ENCODE measurements around the gene CYP1B1.
A peak's percentile ranks its signal among the peaks of the same experiment; 100 is the strongest.

Gene CYP1B1

DNA sequence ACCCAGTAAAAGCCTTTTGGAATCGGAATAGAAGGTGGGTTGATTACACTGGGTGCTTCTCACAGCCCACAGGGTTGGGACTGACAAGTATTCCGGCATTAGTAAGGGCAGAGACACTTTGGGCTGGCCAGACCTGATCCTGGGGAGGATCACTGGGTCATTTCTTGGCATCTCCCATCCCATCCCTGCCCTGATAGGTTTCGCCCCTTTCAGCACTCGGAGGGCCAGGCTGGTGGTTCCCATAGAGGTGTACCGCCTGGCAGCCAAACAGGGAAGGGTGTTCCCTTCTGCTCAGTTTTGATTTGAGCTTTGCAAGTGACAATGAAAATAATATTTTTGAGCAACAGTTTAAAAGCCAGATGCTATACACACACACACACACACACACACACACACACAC lies 37.3 kb downstream of the CYP1B1 start:
- Histone ChIP-seq H3K23ac (ENCODE audit: low read length) (no peak overlapping the region), H2BK120ac (ENCODE audit: low read depth, low read length) (no peak overlapping the region), H3K79me1 (ENCODE audit: low read length) (no peaks in the 10 kb centered on the region), H3K4me3 (ENCODE audit: low read length) (no peak overlapping the region), H2AK5ac (ENCODE audit: low read length) (no peak overlapping the region), H4K8ac (ENCODE audit: low read depth, low read length) (no peak overlapping the region), H3K56ac (ENCODE audit: low read length) (no peak overlapping the region), H3K27ac (ENCODE audit: low read depth, low read length) (no peak overlapping the region), H3K9ac (ENCODE audit: low read length) (no peak overlapping the region), H3K4me2 (ENCODE audit: low read length) (no peak overlapping the region), H3K4ac (ENCODE audit: low read depth, low read length) (no peak overlapping the region), H3K4me1 (ENCODE audit: control insufficient read depth, low read depth, low read length) (no peaks in the 10 kb centered on the region), H2BK15ac (replicated peaks; ENCODE audit: low read depth) (no peak overlapping the region), H3K36me3 (ENCODE audit: control insufficient read depth, insufficient read depth, low read length) (no peaks in the 10 kb centered on the region), H4K5ac (ENCODE audit: low read length) (no peak overlapping the region), H3K18ac (ENCODE audit: low read length) (no peak overlapping the region), H3K27me3 (ENCODE audit: insufficient read depth, low read length, poor library complexity) (no peaks in the 10 kb centered on the region), H2BK5ac (ENCODE audit: low read length) (no peak overlapping the region), H3K79me2 (ENCODE audit: control insufficient read depth, insufficient read depth, low read length) (no peaks in the 10 kb centered on the region)
- WGBS (ENCODE audit: extremely low coverage, insufficient coverage, low lambda C conversion rate) = no CpG with 5 or more reads among the region's 5 CpGs
- no peak for DNase-seq

DNA sequence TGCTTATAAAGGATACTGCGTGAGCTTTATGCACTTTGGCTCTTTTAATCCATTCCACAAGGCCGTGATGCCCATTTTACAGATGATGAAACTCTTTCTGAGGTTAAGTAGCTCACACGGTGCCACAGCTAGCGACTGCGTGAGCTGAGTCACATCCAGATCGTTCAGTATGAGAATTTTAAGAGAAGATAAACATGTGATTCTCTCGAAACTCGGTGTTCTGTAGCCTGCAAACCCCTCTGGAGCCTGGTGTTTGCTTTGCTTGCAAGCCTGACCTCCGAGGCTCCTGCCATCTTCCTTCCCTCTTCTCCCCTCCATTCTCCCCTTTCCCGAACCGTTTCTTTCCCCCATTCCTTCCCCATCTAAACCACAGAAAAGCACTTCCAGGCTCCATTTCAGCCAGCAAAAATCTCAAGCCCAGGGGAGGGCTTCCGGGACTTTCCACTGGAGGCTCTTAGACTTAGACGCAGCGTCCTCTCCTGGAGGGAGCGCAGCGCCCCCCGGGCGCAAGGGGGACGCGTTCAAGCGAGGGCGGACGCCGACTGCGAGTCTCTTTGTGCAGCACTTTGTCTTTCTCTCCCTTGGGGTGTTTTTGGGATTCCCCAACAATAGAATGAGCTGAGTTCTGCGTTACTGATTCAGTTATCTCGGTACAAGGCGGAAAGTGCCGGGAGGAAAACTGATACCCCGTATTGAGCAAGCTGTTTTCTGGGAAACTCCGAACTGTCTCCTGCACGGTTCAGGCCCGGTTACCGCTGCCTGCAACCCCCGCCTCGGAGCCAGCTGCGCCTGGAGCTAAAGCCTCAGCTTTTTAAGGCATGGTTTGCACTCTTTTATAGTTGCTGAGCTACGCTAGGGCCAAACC lies 38.0 kb downstream of the CYP1B1 start:
- Histone ChIP-seq H3K56ac (ENCODE audit: low read length) (peak overlapping the region; percentile 75), H4K8ac (ENCODE audit: low read depth, low read length) (no peak overlapping the region), H3K4me3 (ENCODE audit: low read length) (no peak overlapping the region), H4K5ac (ENCODE audit: low read length) (no peak overlapping the region), H3K27me3 (ENCODE audit: insufficient read depth, low read length, poor library complexity) (no peaks in the 10 kb centered on the region), H2BK15ac (replicated peaks; ENCODE audit: low read depth) (no peak overlapping the region), H3K79me1 (ENCODE audit: low read length) (no peaks in the 10 kb centered on the region), H3K9ac (ENCODE audit: low read length) (peak overlapping the region; percentile 58), H3K36me3 (ENCODE audit: control insufficient read depth, insufficient read depth, low read length) (no peaks in the 10 kb centered on the region), H3K4ac (ENCODE audit: low read depth, low read length) (no peak overlapping the region), H2BK5ac (ENCODE audit: low read length) (no peak overlapping the region), H3K4me2 (ENCODE audit: low read length) (peak overlapping the region; percentile 57), H3K4me1 (ENCODE audit: control insufficient read depth, low read depth, low read length) (no peaks in the 10 kb centered on the region), H3K18ac (ENCODE audit: low read length) (no peak overlapping the region), H2AK5ac (ENCODE audit: low read length) (no peak overlapping the region), H2BK120ac (ENCODE audit: low read depth, low read length) (no peak overlapping the region), H3K23ac (ENCODE audit: low read length) (no peak overlapping the region), H3K27ac (ENCODE audit: low read depth, low read length) (no peak overlapping the region), H3K79me2 (ENCODE audit: control insufficient read depth, insufficient read depth, low read length) (no peaks in the 10 kb centered on the region)
- 100% methylated on average over 2 of the region's 38 CpGs for WGBS (ENCODE audit: extremely low coverage, insufficient coverage, low lambda C conversion rate)
- DNase-seq = peak; percentile 70

- no peak overlapping the region for H3K23ac ChIP-seq (ENCODE audit: low read length)
- no peak overlapping the region for H2AK5ac ChIP-seq (ENCODE audit: low read length)
- no peaks in the 10 kb centered on the region for H3K79me1 ChIP-seq (ENCODE audit: low read length)
- H2BK15ac ChIP-seq (replicated peaks; ENCODE audit: low read depth) = no peak overlapping the region
- H3K79me2 ChIP-seq (ENCODE audit: control insufficient read depth, insufficient read depth, low read length) = no peaks in the 10 kb centered on the region
- H3K4me2 ChIP-seq (ENCODE audit: low read length) = no peak overlapping the region
- no peaks in the 10 kb centered on the region for H3K4me1 ChIP-seq (ENCODE audit: control insufficient read depth, low read depth, low read length)
- no peak overlapping the region for H2BK120ac ChIP-seq (ENCODE audit: low read depth, low read length)
- H3K27ac ChIP-seq (ENCODE audit: low read depth, low read length) = no peak overlapping the region
- WGBS (ENCODE audit: extremely low coverage, insufficient coverage, low lambda C conversion rate) = no CpG with 5 or more reads among the region's 4 CpGs
- no peak overlapping the region for H3K9ac ChIP-seq (ENCODE audit: low read length)
- no peak overlapping the region for H3K18ac ChIP-seq (ENCODE audit: low read length)
- no peak overlapping the region for H3K4me3 ChIP-seq (ENCODE audit: low read length)
- no peaks in the 10 kb centered on the region for H3K27me3 ChIP-seq (ENCODE audit: insufficient read depth, low read length, poor library complexity)
- no peak overlapping the region for H2BK5ac ChIP-seq (ENCODE audit: low read length)
- H4K5ac ChIP-seq (ENCODE audit: low read length) = no peak overlapping the region
- no peak overlapping the region for H3K56ac ChIP-seq (ENCODE audit: low read length)
- H4K8ac ChIP-seq (ENCODE audit: low read depth, low read length) = no peak overlapping the region
- no peaks in the 10 kb centered on the region for H3K36me3 ChIP-seq (ENCODE audit: control insufficient read depth, insufficient read depth, low read length)
- no peak for DNase-seq
- H3K4ac ChIP-seq (ENCODE audit: low read depth, low read length) = no peak overlapping the region
Measured at GRCh38 chr2:38037325-38037724, 38.6 kb downstream of the CYP1B1 start.

DNA sequence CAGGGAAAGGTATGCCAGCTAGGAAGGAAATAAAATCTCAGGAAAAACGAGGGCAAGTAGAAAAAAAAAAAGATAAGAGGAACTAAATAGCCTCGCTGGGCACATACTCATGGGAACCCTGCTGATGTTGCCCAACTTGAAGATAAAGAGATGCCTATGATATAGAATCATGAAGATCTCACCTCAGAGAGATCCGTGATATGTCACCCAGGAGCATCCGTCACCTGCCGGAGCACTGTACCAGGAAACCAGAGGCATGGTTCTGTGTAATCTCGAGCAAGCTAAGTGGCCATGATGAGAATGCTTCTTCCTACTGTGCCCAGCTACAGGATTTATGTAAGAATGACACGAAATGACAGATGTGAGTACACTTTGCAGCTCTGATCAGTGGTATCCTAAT lies 40.0 kb downstream of the CYP1B1 start:
- H3K4me2 ChIP-seq (ENCODE audit: low read length) = no peak overlapping the region
- H3K27ac ChIP-seq (ENCODE audit: low read depth, low read length) = no peak overlapping the region
- H4K8ac ChIP-seq (ENCODE audit: low read depth, low read length) = no peak overlapping the region

GRCh38 chr2:38033646-38034045 lies 42.3 kb downstream of the CYP1B1 start:
- Histone ChIP-seq H3K79me2 (ENCODE audit: control insufficient read depth, insufficient read depth, low read length) (no peaks in the 10 kb centered on the region), H4K5ac (ENCODE audit: low read length) (no peak overlapping the region), H4K8ac (ENCODE audit: low read depth, low read length) (no peak overlapping the region), H3K36me3 (ENCODE audit: control insufficient read depth, insufficient read depth, low read length) (no peaks in the 10 kb centered on the region), H3K9ac (ENCODE audit: low read length) (no peak overlapping the region), H2AK5ac (ENCODE audit: low read length) (no peak overlapping the region), H2BK120ac (ENCODE audit: low read depth, low read length) (no peak overlapping the region), H3K56ac (ENCODE audit: low read length) (no peak overlapping the region), H3K4me1 (ENCODE audit: control insufficient read depth, low read depth, low read length) (no peaks in the 10 kb centered on the region), H3K79me1 (ENCODE audit: low read length) (no peaks in the 10 kb centered on the region), H2BK5ac (ENCODE audit: low read length) (no peak overlapping the region), H3K4ac (ENCODE audit: low read depth, low read length) (no peak overlapping the region), H3K27me3 (ENCODE audit: insufficient read depth, low read length, poor library complexity) (no peaks in the 10 kb centered on the region), H3K23ac (ENCODE audit: low read length) (no peak overlapping the region), H3K4me2 (ENCODE audit: low read length) (no peak overlapping the region), H2BK15ac (replicated peaks; ENCODE audit: low read depth) (no peak overlapping the region), H3K4me3 (ENCODE audit: low read length) (no peak overlapping the region), H3K18ac (ENCODE audit: low read length) (no peak overlapping the region), H3K27ac (ENCODE audit: low read depth, low read length) (no peak overlapping the region)
- no peak for DNase-seq
- no CpG with 5 or more reads among the region's 2 CpGs for WGBS (ENCODE audit: extremely low coverage, insufficient coverage, low lambda C conversion rate)

More for the DNA sequence above, 40.0 kb downstream of the CYP1B1 start:
- H3K4me1 ChIP-seq (ENCODE audit: control insufficient read depth, low read depth, low read length) = no peaks in the 10 kb centered on the region
- no peak overlapping the region for H2AK5ac ChIP-seq (ENCODE audit: low read length)
- H3K9ac ChIP-seq (ENCODE audit: low read length) = no peak overlapping the region
- H4K5ac ChIP-seq (ENCODE audit: low read length) = no peak overlapping the region
- no peak overlapping the region for H3K56ac ChIP-seq (ENCODE audit: low read length)
- no peak overlapping the region for H3K4me3 ChIP-seq (ENCODE audit: low read length)
- no peak overlapping the region for H2BK5ac ChIP-seq (ENCODE audit: low read length)
- H3K27me3 ChIP-seq (ENCODE audit: insufficient read depth, low read length, poor library complexity) = no peaks in the 10 kb centered on the region
- H3K79me2 ChIP-seq (ENCODE audit: control insufficient read depth, insufficient read depth, low read length) = no peaks in the 10 kb centered on the region
- DNase-seq = no peak
- H2BK15ac ChIP-seq (replicated peaks; ENCODE audit: low read depth) = no peak overlapping the region
- H3K18ac ChIP-seq (ENCODE audit: low read length) = no peak overlapping the region
- H3K79me1 ChIP-seq (ENCODE audit: low read length) = no peaks in the 10 kb centered on the region
- no peak overlapping the region for H3K4ac ChIP-seq (ENCODE audit: low read depth, low read length)
- H3K36me3 ChIP-seq (ENCODE audit: control insufficient read depth, insufficient read depth, low read length) = no peaks in the 10 kb centered on the region
- H2BK120ac ChIP-seq (ENCODE audit: low read depth, low read length) = no peak overlapping the region
- no CpG with 5 or more reads among the region's 7 CpGs for WGBS (ENCODE audit: extremely low coverage, insufficient coverage, low lambda C conversion rate)
- H3K23ac ChIP-seq (ENCODE audit: low read length) = no peak overlapping the region

DNA sequence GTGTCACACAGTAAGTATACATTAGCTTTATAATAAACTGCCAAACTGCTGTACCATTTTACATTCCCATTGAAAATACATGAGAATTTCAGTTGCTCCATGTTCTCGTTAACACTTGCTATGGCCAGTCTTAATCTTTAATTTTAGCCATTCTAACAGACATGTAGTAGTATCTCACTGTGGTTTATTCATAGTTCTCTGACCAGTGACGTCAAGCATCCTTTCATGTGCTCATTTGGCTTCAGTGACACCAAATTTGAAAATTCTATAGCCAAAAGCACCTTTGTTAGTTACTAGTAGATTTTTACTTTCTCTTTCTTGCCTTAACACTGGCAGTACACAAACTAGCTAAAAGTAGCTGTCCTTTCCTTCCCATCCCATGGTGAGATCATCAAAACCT lies 43.0 kb downstream of the CYP1B1 start:
- no peaks in the 10 kb centered on the region for H3K4me1 ChIP-seq (ENCODE audit: control insufficient read depth, low read depth, low read length)

More for the DNA sequence above, 43.0 kb downstream of the CYP1B1 start:
- H3K27ac ChIP-seq (ENCODE audit: low read depth, low read length) = no peak overlapping the region
- H3K56ac ChIP-seq (ENCODE audit: low read length) = no peak overlapping the region
- H2BK120ac ChIP-seq (ENCODE audit: low read depth, low read length) = no peak overlapping the region
- no peak overlapping the region for H2BK15ac ChIP-seq (replicated peaks; ENCODE audit: low read depth)
- H2BK5ac ChIP-seq (ENCODE audit: low read length) = no peak overlapping the region
- no peak overlapping the region for H2AK5ac ChIP-seq (ENCODE audit: low read length)
- no peak overlapping the region for H3K18ac ChIP-seq (ENCODE audit: low read length)
- H3K79me2 ChIP-seq (ENCODE audit: control insufficient read depth, insufficient read depth, low read length) = no peaks in the 10 kb centered on the region
- no peak overlapping the region for H3K4me2 ChIP-seq (ENCODE audit: low read length)
- H3K4me3 ChIP-seq (ENCODE audit: low read length) = no peak overlapping the region
- no peaks in the 10 kb centered on the region for H3K27me3 ChIP-seq (ENCODE audit: insufficient read depth, low read length, poor library complexity)
- no peaks in the 10 kb centered on the region for H3K79me1 ChIP-seq (ENCODE audit: low read length)
- DNase-seq = no peak
- H4K8ac ChIP-seq (ENCODE audit: low read depth, low read length) = no peak overlapping the region
- no peak overlapping the region for H3K9ac ChIP-seq (ENCODE audit: low read length)
- no peak overlapping the region for H3K23ac ChIP-seq (ENCODE audit: low read length)
- H4K5ac ChIP-seq (ENCODE audit: low read length) = no peak overlapping the region
- no peak overlapping the region for H3K4ac ChIP-seq (ENCODE audit: low read depth, low read length)
- no CpG with 5 or more reads among the region's 2 CpGs for WGBS (ENCODE audit: extremely low coverage, insufficient coverage, low lambda C conversion rate)
- H3K36me3 ChIP-seq (ENCODE audit: control insufficient read depth, insufficient read depth, low read length) = no peaks in the 10 kb centered on the region

All from mesendoderm (in vitro differentiated cells).